ENCODE measurements around the gene LDLR.
"Not testable (repeated sequence)": the region's sequence is repeated elsewhere in the genome, so short reads cannot be mapped to it uniquely, and the experiment has no call there.

LDLR gene

GRCh38 chr19:11106477-11106876 lies 17.2 kb downstream of the LDLR start:
- DNase-seq, result no peak

GRCh38 chr19:11108746-11109145 lies 19.5 kb downstream of the LDLR start:
- DNase-seq, result no peak

- no peak for DNase-seq
Measured at GRCh38 chr19:11111117-11111770, 22.0 kb downstream of the LDLR start.

- DNase-seq, result no peak
Measured at GRCh38 chr19:11111771-11112144, 22.5 kb downstream of the LDLR start.

GRCh38 chr19:11113140-11113708 lies 24.0 kb downstream of the LDLR start:
- DNase-seq, result no peak

- no peak for DNase-seq
Measured at GRCh38 chr19:11115042-11115441, 25.8 kb downstream of the LDLR start.

GRCh38 chr19:11115895-11116446 lies 26.7 kb downstream of the LDLR start:
- DNase-seq, result no peak

GRCh38 chr19:11116507-11116906 lies 27.2 kb downstream of the LDLR start:
- DNase-seq, result no peak

- DNase-seq, result not testable (repeated sequence)
Measured at GRCh38 chr19:11121963-11122362, 32.7 kb downstream of the LDLR start.

GRCh38 chr19:11123114-11123513 lies 33.9 kb downstream of the LDLR start:
- DNase-seq, result no peak

- not testable (repeated sequence) for DNase-seq
Measured at GRCh38 chr19:11124157-11124556, 34.9 kb downstream of the LDLR start.

GRCh38 chr19:11125994-11126685 lies 36.9 kb downstream of the LDLR start:
- DNase-seq, result peak; percentile 37

- no peak for DNase-seq
Measured at GRCh38 chr19:11127905-11128304, 38.6 kb downstream of the LDLR start.

- DNase-seq, result peak; percentile 14
Measured at GRCh38 chr19:11130824-11131455, 41.7 kb downstream of the LDLR start.

- no peak for DNase-seq
Measured at GRCh38 chr19:11131471-11131870, 42.2 kb downstream of the LDLR start.

GRCh38 chr19:11136400-11137101 lies 47.3 kb downstream of the LDLR start:
- no peak for DNase-seq

- peak; percentile 86 for DNase-seq
Measured at GRCh38 chr19:11137542-11138384, 48.5 kb downstream of the LDLR start.

GRCh38 chr19:11138601-11139300 lies 49.5 kb downstream of the LDLR start:
- DNase-seq, result peak; percentile 14

- not testable (repeated sequence) for DNase-seq
Measured at GRCh38 chr19:11140023-11140538, 50.8 kb downstream of the LDLR start.

- no peak for DNase-seq
Measured at GRCh38 chr19:11140896-11141295, 51.6 kb downstream of the LDLR start.

GRCh38 chr19:11141937-11142527 lies 52.8 kb downstream of the LDLR start:
- no peak for DNase-seq
